ENCODE measurements around the gene IKBKE.

DNA sequence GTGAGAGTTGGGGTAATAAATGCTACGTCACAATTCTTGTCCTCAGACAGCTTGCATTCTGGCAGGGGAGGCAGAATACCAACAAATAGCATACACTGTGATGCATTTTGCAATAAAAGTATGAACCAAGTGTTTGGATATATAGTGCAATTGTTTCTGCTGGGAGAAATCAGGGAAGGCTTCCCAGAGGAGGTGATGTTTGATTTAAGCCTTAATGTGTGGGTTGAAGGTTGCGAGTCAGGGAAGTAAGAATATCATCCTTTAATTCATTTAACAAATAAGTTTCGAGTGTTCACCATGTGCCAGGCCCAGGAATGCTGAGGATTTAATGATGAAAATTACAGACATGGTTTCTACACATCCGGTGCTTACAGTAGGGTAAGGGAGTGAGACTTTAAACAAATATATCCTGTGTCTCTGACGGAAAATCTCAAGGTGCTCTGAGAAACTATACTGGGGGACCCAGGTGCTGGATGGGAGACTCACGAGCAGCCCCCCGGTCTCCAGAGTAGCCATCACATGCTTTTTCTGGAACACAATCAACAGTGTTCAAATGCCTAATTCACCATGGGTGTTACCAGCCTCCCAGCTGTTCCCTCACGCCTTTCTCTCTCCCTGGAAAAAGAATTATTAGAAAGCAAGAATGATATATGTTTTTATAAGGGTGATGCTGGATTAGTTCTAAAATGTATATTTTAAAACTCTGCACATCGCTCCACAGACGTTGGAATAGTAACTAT, 68.8 kb downstream of the IKBKE start:
- TF ChIP-seq, protein P1, sequence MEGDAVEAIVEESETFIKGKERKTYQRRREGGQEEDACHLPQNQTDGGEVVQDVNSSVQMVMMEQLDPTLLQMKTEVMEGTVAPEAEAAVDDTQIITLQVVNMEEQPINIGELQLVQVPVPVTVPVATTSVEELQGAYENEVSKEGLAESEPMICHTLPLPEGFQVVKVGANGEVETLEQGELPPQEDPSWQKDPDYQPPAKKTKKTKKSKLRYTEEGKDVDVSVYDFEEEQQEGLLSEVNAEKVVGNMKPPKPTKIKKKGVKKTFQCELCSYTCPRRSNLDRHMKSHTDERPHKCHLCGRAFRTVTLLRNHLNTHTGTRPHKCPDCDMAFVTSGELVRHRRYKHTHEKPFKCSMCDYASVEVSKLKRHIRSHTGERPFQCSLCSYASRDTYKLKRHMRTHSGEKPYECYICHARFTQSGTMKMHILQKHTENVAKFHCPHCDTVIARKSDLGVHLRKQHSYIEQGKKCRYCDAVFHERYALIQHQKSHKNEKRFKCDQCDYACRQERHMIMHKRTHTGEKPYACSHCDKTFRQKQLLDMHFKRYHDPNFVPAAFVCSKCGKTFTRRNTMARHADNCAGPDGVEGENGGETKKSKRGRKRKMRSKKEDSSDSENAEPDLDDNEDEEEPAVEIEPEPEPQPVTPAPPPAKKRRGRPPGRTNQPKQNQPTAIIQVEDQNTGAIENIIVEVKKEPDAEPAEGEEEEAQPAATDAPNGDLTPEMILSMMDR (IDR thresholded peaks at IDR 0.05; ENCODE audit: extremely low read depth in 1 of 2, insufficient read depth in 1 of 2, low read depth in 1 of 2, low read length in 2 of 2), result no peak
- no peak for TF ChIP-seq POLR2A (IDR thresholded peaks at IDR 0.05; ENCODE audit: low read depth, low read length)
- TF ChIP-seq MYC (IDR thresholded peaks at IDR 0.05; ENCODE audit: low read depth, low read length), result no peak
- no peak for TF ChIP-seq FOS (IDR thresholded peaks at IDR 0.05; ENCODE audit: borderline replicate concordance, insufficient read depth, low read length)
- TF ChIP-seq EZH2 (IDR thresholded peaks at IDR 0.05; ENCODE audit: borderline replicate concordance, low read depth, low read length, severe bottlenecking), result no peak
- TF ChIP-seq POLR2AphosphoS5 (IDR thresholded peaks at IDR 0.05; ENCODE audit: insufficient read depth, low read depth, low read length), result no peak
- TF ChIP-seq, protein P2, sequence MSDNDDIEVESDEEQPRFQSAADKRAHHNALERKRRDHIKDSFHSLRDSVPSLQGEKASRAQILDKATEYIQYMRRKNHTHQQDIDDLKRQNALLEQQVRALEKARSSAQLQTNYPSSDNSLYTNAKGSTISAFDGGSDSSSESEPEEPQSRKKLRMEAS (IDR thresholded peaks at IDR 0.05; ENCODE audit: insufficient read depth, insufficient read length), result no peak

Data from endothelial cell of umbilical vein (primary cell).